Liver (tissue), 9 donors: Measurements from ENCODE around the gene SLC6A8. TPM values are rescaled to one million over a fixed set of nuclear protein-coding genes. Genes with fewer than 3 reads are reported as not detected.

Experiments
- DNase-seq: peaks from one replicate; pipeline ENCODE4 v3.0.0-alpha.2; 2017; ENCODE audit warnings: low spot score
- H3K27ac ChIP-seq, 2 donors: one replicate each; pipeline ENCODE4 v1.7.0; 2013; ENCODE audit warnings: inconsistent platforms in 2 of 2, low read length in 2 of 2, control low read depth in 1 of 2, low read depth in 1 of 2, mild to moderate bottlenecking in 1 of 2
- H3K27me3 ChIP-seq, 4 donors: one replicate each; pipeline versions ENCODE4 v1.6.1 to v1.7.0; 2013; ENCODE audit warnings: low read length in 3 of 4, inconsistent platforms in 1 of 4, mild to moderate bottlenecking in 1 of 4, moderate library complexity in 1 of 4; ENCODE audit not compliant: control insufficient read depth in 4 of 4, insufficient read depth in 4 of 4
- H3K36me3 ChIP-seq, 4 donors: one replicate each; pipeline versions ENCODE4 v1.6.1 to v1.7.0; 2013; ENCODE audit warnings: low read length in 3 of 4, mild to moderate bottlenecking in 3 of 4, low read depth in 1 of 4, moderate library complexity in 1 of 4; ENCODE audit not compliant: control insufficient read depth in 4 of 4, insufficient read depth in 3 of 4
- H3K4me1 ChIP-seq, 4 donors: one replicate each; pipeline versions ENCODE4 v1.6.1 to v1.7.0; 2013; ENCODE audit warnings: low read length in 3 of 4, mild to moderate bottlenecking in 3 of 4, moderate library complexity in 1 of 4; ENCODE audit not compliant: control insufficient read depth in 4 of 4, insufficient read depth in 4 of 4
- H3K4me3 ChIP-seq, 3 donors: one replicate each; pipeline versions ENCODE4 v1.6.1 to v1.7.0; 2013; ENCODE audit warnings: low read length in 3 of 3, control low read depth in 1 of 3, low read depth in 1 of 3, mild to moderate bottlenecking in 1 of 3
- H3K9ac ChIP-seq, 2 donors: one replicate each; pipeline ENCODE4 v1.7.0; 2013; ENCODE audit warnings: low read length in 2 of 2, mild to moderate bottlenecking in 2 of 2, moderate library complexity in 2 of 2, control low read depth in 1 of 2, low read depth in 1 of 2
- H3K9me3 ChIP-seq, 4 donors: one replicate each; pipeline versions ENCODE4 v1.6.1 to v1.7.0; 2013; ENCODE audit warnings: low read length in 3 of 4; ENCODE audit not compliant: control insufficient read depth in 4 of 4
- CTCF ChIP-seq: fragments of 150-350 bp; IDR thresholded peaks from 2 replicates; pipeline ENCODE4 v1.5.1; 2017; ENCODE audit warnings: improper control_type of control experiment, low read depth, low read length; ENCODE audit not compliant: missing input control
- EGR1 ChIP-seq, 2 donors: IDR thresholded peaks; 2 replicates each; pipeline ENCODE4 v1.6.1; 2016 to 2018; ENCODE audit warnings: antibody characterized with exemption in 2 of 2, low read depth in 2 of 2
- FOXA1 ChIP-seq: IDR thresholded peaks from 2 replicates; pipeline ENCODE4 v1.6.1; 2016; ENCODE audit warnings: antibody characterized with exemption
- FOXA2 ChIP-seq: IDR thresholded peaks from 2 replicates; pipeline ENCODE4 v1.6.1; 2016; ENCODE audit warnings: antibody characterized with exemption
- GABPA ChIP-seq, 2 donors: IDR thresholded peaks in 1 of 2; conservative IDR thresholded peaks in 1 of 2; 2 replicates each; pipeline ENCODE4 v1.6.1; 2016; ENCODE audit warnings: antibody characterized with exemption in 2 of 2, mild to moderate bottlenecking in 1 of 2, moderate library complexity in 1 of 2
- HNF4A ChIP-seq, 2 donors: conservative IDR thresholded peaks; 2 replicates each; pipeline ENCODE4 v1.6.1; 2016; ENCODE audit warnings: antibody characterized with exemption in 2 of 2, mild to moderate bottlenecking in 2 of 2
- HNF4G ChIP-seq: IDR thresholded peaks from 2 replicates; pipeline ENCODE4 v1.6.1; 2016; ENCODE audit warnings: antibody characterized with exemption
- JUND ChIP-seq, 2 donors: IDR thresholded peaks; 2 replicates each; pipeline ENCODE4 v1.6.1; 2016; ENCODE audit warnings: antibody characterized with exemption in 2 of 2
- MAX ChIP-seq: IDR thresholded peaks from 2 replicates; pipeline ENCODE4 v1.6.1; 2016; ENCODE audit warnings: antibody characterized with exemption
- RAD21 ChIP-seq, 2 donors: IDR thresholded peaks; 2 replicates each; pipeline ENCODE4 v1.6.1; 2016; ENCODE audit warnings: antibody characterized with exemption in 2 of 2, mild to moderate bottlenecking in 2 of 2
- REST ChIP-seq: IDR thresholded peaks from 2 replicates; pipeline ENCODE4 v1.6.1; 2016; ENCODE audit warnings: antibody characterized with exemption, mild to moderate bottlenecking
- RXRA ChIP-seq, 2 donors: IDR thresholded peaks; 2 replicates each; pipeline ENCODE4 v1.6.1; 2017 to 2018; ENCODE audit warnings: antibody characterized with exemption in 2 of 2, mild to moderate bottlenecking in 1 of 2
- SP1 ChIP-seq: IDR thresholded peaks from 2 replicates; pipeline ENCODE4 v1.6.1; 2018; ENCODE audit warnings: antibody characterized with exemption, mild to moderate bottlenecking
- TAF1 ChIP-seq: conservative IDR thresholded peaks from 2 replicates; pipeline ENCODE4 v1.6.1; 2016; ENCODE audit warnings: antibody characterized with exemption, mild to moderate bottlenecking
- YY1 ChIP-seq: IDR thresholded peaks from 2 replicates; pipeline ENCODE4 v1.6.1; 2016; ENCODE audit warnings: antibody characterized with exemption, mild to moderate bottlenecking
- ZBTB33 ChIP-seq: IDR thresholded peaks from 2 replicates; pipeline ENCODE4 v1.6.1; 2016; ENCODE audit warnings: antibody characterized with exemption
- WGBS: extraction: QIAGEN DNeasy Blood & Tissue Kit; methylation state at CpG from one replicate; pipeline ENCODE4 v1.1.7; 2013; 5-methylcytosine and 5-hydroxymethylcytosine counted together
- polyA plus RNA-seq, 2 donors: library from polyadenylated mRNA; stranded (reverse) in 1 of 2; unstranded in 1 of 2; fragments of 200-250 nt in 1 of 2; fragments of >200 nt in 1 of 2; fragmentation: Nextera tagmentation in 1 of 2; extraction: Ambion mirVana in 1 of 2; gene quantifications; one replicate each; pipeline versions ENCODE4 v1.2.1 to v1.2.3, GENCODE V29; 2013 to 2015
- total RNA-seq, 2 donors: library from RNA; depleted of rRNA; stranded (reverse); fragments of >200 nt; gene quantifications; one replicate each; pipeline ENCODE4 v1.2.3, GENCODE V29; 2014
- TF ChIP-seq, protein P1 (sequence below): IDR thresholded peaks from 2 replicates; pipeline ENCODE4 v1.6.1; 2016; ENCODE audit warnings: antibody characterized with exemption
- donor health status: healthy.
- donor health status: healthy.
- donor health status: healthy.
- donor health status: healthy.
- donor health status: healthy.

SLC6A8 gene
- total and polyA plus RNA-seq, 4 donors: 0.25 to 44.4 (median 1.4) TPM

GRCh38 chrX:153731845-153732215 lies 44.1 kb downstream of the SLC6A8 start (continued):
- TF ChIP-seq TAF1 (no peak), SP1 (no peak), MAX (no peak), EGR1 (IDR thresholded peaks at IDR 0.05; ENCODE audit: low read depth in 2 of 2) (no peak), RAD21 (IDR thresholded peaks at IDR 0.05) (no peak), HNF4G (no peak)

DNA sequence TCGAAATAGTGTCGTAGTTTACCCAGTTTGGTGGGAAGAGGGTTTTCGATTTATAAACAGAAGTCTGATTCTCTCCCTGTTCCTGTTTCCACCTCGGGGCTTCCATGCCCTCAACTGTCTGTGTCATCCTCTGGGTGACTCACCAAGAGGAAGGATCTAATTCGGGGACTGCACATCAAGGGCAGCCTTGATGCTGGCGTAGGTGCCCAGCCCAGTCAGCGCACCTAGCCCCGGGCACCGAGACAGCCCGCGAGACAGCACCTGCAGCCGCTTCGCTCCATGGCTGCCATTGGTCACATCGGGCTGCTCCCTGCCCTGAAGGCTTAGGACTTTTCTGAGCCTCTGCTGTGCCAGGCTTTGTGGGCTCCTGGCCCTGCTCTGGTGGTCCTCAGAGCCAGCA lies 44.7 kb downstream of the SLC6A8 start:
- no peak for DNase-seq
- Histone ChIP-seq H3K36me3 (peaks cover 0 to 6% (median 1%) of the 10 kb centered on the region in 4 donors), H3K9me3 (no peaks in the 10 kb centered on the region), H3K9ac (no peak overlapping the region), H3K27ac (no peak overlapping the region), H3K4me1 (peaks cover 9 to 15% (median 12%) of the 10 kb centered on the region in 4 donors), H3K4me3 (no peak overlapping the region), H3K27me3 (no peaks in the 10 kb centered on the region)
- 94% methylated on average over 14 of the region's 14 CpGs for WGBS
- TF ChIP-seq JUND (IDR thresholded peaks at IDR 0.05): no peak
- TF ChIP-seq HNF4A (conservative IDR thresholded peaks at IDR 0.05): no peak
- TF ChIP-seq YY1: no peak
- TF ChIP-seq RXRA (IDR thresholded peaks at IDR 0.05): no peak
- TF ChIP-seq REST: no peak
- TF ChIP-seq ZBTB33: no peak

- no peak overlapping the region for H3K4me3 ChIP-seq
- H3K9me3 ChIP-seq: no peaks in the 10 kb centered on the region
- no peak overlapping the region for H3K9ac ChIP-seq
- 92% methylated on average over 15 of the region's 15 CpGs for whole genome bisulfite sequencing
- peaks cover 0 to 8% (median 1%) of the 10 kb centered on the region in 4 donors for H3K36me3 ChIP-seq
- no peak overlapping the region for H3K27ac ChIP-seq
- H3K27me3 ChIP-seq: no peaks in the 10 kb centered on the region
- no peak for DNase-seq
- H3K4me1 ChIP-seq: peaks cover 0 to 8% (median 4%) of the 10 kb centered on the region in 4 donors
- no peak for TF ChIP-seq FOXA2
- no peak for TF ChIP-seq JUND (IDR thresholded peaks at IDR 0.05)
- no peak for TF ChIP-seq GABPA (IDR thresholded peaks at IDR 0.05 in 1 of 2, conservative IDR thresholded peaks at IDR 0.05 in 1 of 2)
- TF ChIP-seq, protein P1, sequence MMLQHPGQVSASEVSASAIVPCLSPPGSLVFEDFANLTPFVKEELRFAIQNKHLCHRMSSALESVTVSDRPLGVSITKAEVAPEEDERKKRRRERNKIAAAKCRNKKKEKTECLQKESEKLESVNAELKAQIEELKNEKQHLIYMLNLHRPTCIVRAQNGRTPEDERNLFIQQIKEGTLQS: no peak
- TF ChIP-seq FOXA1: no peak
- TF ChIP-seq YY1: no peak
- no peak for TF ChIP-seq CTCF
- no peak for TF ChIP-seq REST
- TF ChIP-seq ZBTB33: no peak
- no peak for TF ChIP-seq TAF1
Measured at GRCh38 chrX:153733651-153734240, 46.0 kb downstream of the SLC6A8 start.
